GM23338 (cell line): ENCODE measurements around the gene IRF2. TPM values are rescaled to one million over a fixed set of nuclear protein-coding genes. Genes with fewer than 3 reads are reported as not detected.
A peak's percentile ranks its signal among the peaks of the same experiment; 100 is the strongest.
"Not testable (repeated sequence)": the region's sequence is repeated elsewhere in the genome, so short reads cannot be mapped to it uniquely, and the experiment has no call there.

Experiments
- ATAC-seq: fragments of 200-7000 bp; cut with Tn5 transposase; 3 replicates; pipeline ENCODE4 v1.9.1; 2020
- DNase-seq: peaks from one replicate; pipeline ENCODE4 v3.0.0-alpha.2; 2015; ENCODE audit warnings: low spot score
- H2AFZ ChIP-seq: fragments of 200-600 bp; sonication (generic); 2 replicates; pipeline ENCODE4 v1.8.0; 2016; ENCODE audit warnings: antibody characterized with exemption, mild to moderate bottlenecking, moderate library complexity
- H3F3A ChIP-seq: fragments of 200-600 bp; sonication (generic); replicated peaks from 2 replicates; pipeline ENCODE4 v1.8.0; 2017; ENCODE audit warnings: antibody characterized with exemption, mixed run types, low read depth
- H3K27ac ChIP-seq: fragments of 200-600 bp; sonication (generic); 2 replicates; pipeline ENCODE4 v1.6.1; 2016; ENCODE audit warnings: low read depth
- H3K27me3 ChIP-seq: fragments of 200-600 bp; sonication (generic); 2 replicates; pipeline ENCODE4 v1.8.0; 2016; ENCODE audit warnings: mild to moderate bottlenecking, mixed run types, moderate library complexity; ENCODE audit not compliant: insufficient read depth
- H3K36me3 ChIP-seq: fragments of 200-600 bp; sonication (generic); 2 replicates; pipeline ENCODE4 v1.8.0; 2016; ENCODE audit warnings: mild to moderate bottlenecking; ENCODE audit not compliant: insufficient read depth
- H3K4me1 ChIP-seq: fragments of 200-600 bp; sonication (generic); 2 replicates; pipeline ENCODE4 v1.8.0; 2016; ENCODE audit warnings: mild to moderate bottlenecking, moderate library complexity; ENCODE audit not compliant: insufficient read depth
- H3K4me2 ChIP-seq: fragments of 200-600 bp; sonication (generic); 2 replicates; pipeline ENCODE4 v1.7.1; 2017; ENCODE audit warnings: mixed run types
- H3K4me3 ChIP-seq: fragments of 200-600 bp; sonication (generic); 2 replicates; pipeline ENCODE4 v1.6.1; 2016; ENCODE audit warnings: mixed run types
- H3K79me2 ChIP-seq: fragments of 200-600 bp; sonication (generic); replicated peaks from 2 replicates; pipeline ENCODE4 v1.8.0; 2017; ENCODE audit warnings: mild to moderate bottlenecking; ENCODE audit not compliant: insufficient read depth
- H3K9me2 ChIP-seq: fragments of 200-600 bp; sonication (generic); 2 replicates; pipeline ENCODE4 v1.8.0; 2017; ENCODE audit not compliant: insufficient read depth
- H4K20me1 ChIP-seq: fragments of 200-600 bp; sonication (generic); replicated peaks from 2 replicates; pipeline ENCODE4 v1.8.0; 2017; ENCODE audit warnings: mild to moderate bottlenecking; ENCODE audit not compliant: insufficient read depth
- H3K27ac Mint-ChIP-seq: 2 replicates; pipeline ENCODE4 v1.8.0; 2020; ENCODE audit warnings: inconsistent platforms, mild to moderate bottlenecking, moderate library complexity, mixed read lengths
- H3K27me3 Mint-ChIP-seq: 3 replicates; pipeline ENCODE4 v1.8.0; 2022; ENCODE audit warnings: low read depth, mild to moderate bottlenecking, moderate library complexity, mixed read lengths, inconsistent platforms; ENCODE audit not compliant: insufficient read depth, poor library complexity
- H3K36me3 Mint-ChIP-seq: 3 replicates; pipeline ENCODE4 v1.8.0; 2021; ENCODE audit warnings: low read depth, mild to moderate bottlenecking, inconsistent platforms, moderate library complexity, mixed read lengths
- H3K4me1 Mint-ChIP-seq: 3 replicates; pipeline ENCODE4 v1.8.0; 2020; ENCODE audit warnings: mild to moderate bottlenecking, inconsistent platforms, mixed read lengths
- H3K4me3 Mint-ChIP-seq: 3 replicates; pipeline ENCODE4 v1.8.0; 2021; ENCODE audit warnings: moderate library complexity, mild to moderate bottlenecking, inconsistent platforms, mixed read lengths
- H3K9me3 Mint-ChIP-seq: 3 replicates; pipeline ENCODE4 v1.8.0; 2020; ENCODE audit warnings: moderate library complexity, mild to moderate bottlenecking, inconsistent platforms, mixed read lengths
- CREB1 ChIP-seq: fragments of 250-450 bp; sonication (Bioruptor Pico); IDR thresholded peaks from 2 replicates; pipeline ENCODE4 v1.5.0; 2020; ENCODE audit warnings: low read depth, mild to moderate bottlenecking, moderate library complexity
- CTCF ChIP-seq, 2 experiments: fragments of 200-600 bp in 1 of 2; sonication (generic) in 1 of 2; conservative IDR thresholded peaks; 2 replicates each; pipeline versions ENCODE4 v1.5.1 to v1.6.1; 2016 to 2017; ENCODE audit warnings: antibody characterized with exemption in 2 of 2, low read depth in 2 of 2, mild to moderate bottlenecking in 2 of 2, moderate library complexity in 1 of 2
- ETS1 ChIP-seq: IDR thresholded peaks from 2 replicates; pipeline ENCODE4 v1.6.1; 2016; ENCODE audit warnings: antibody characterized with exemption
- EZH2 ChIP-seq: fragments of 200-600 bp; sonication (generic); IDR thresholded peaks from one replicate; pipeline ENCODE4 v1.8.0; 2017; ENCODE audit warnings: antibody characterized with exemption, mild to moderate bottlenecking, low read depth; ENCODE audit not compliant: unreplicated experiment
- JUNB ChIP-seq: IDR thresholded peaks from one replicate; pipeline ENCODE4 v1.6.1; 2016; ENCODE audit warnings: antibody characterized with exemption; ENCODE audit not compliant: unreplicated experiment
- REST ChIP-seq: IDR thresholded peaks from one replicate; pipeline ENCODE4 v1.6.1; 2018; ENCODE audit warnings: antibody characterized with exemption; ENCODE audit not compliant: unreplicated experiment
- ZNF114 ChIP-seq: fragments of 250-450 bp; sonication (Bioruptor Pico); IDR thresholded peaks from 2 replicates; pipeline ENCODE4 v1.5.0; 2020; ENCODE audit warnings: mild to moderate bottlenecking, moderate library complexity
- polyA plus RNA-seq: library from polyadenylated mRNA; unstranded; fragments of >200 nt; fragmentation: Nextera tagmentation; extraction: Ambion mirVana; gene quantifications from 2 replicates; pipeline ENCODE4 v1.2.1, GENCODE V29; 2016
- total RNA-seq: library from RNA; depleted of rRNA; stranded (reverse); fragments of >200 nt; shearing (Covaris generic); gene quantifications from 2 replicates; pipeline ENCODE4 v1.2.3, GENCODE V29; 2014

IRF2 gene
- total and polyA plus RNA-seq, 2 experiments from 2014 or later, result 14.7 to 15.0 TPM

GRCh38 chr4:184342167-184342856, 132.0 kb downstream of the IRF2 start (continued):
- TF ChIP-seq ETS1, result no peak
- TF ChIP-seq CTCF (conservative IDR thresholded peaks at IDR 0.05; ENCODE audit: low read depth in 2 of 2), result no peak
- no peak for TF ChIP-seq JUNB
- TF ChIP-seq ZNF114, result no peak
- TF ChIP-seq EZH2, result no peak
- no peak for TF ChIP-seq REST
- TF ChIP-seq CREB1 (CRISPR knock-in tag), result no peak

GRCh38 chr4:184339398-184340193, 134.8 kb downstream of the IRF2 start:
- H3F3A ChIP-seq, H3K79me2 ChIP-seq, H3K4me2 ChIP-seq, H3K27me3 ChIP-seq, H3K4me3 Mint-ChIP-seq, H3K9me3 Mint-ChIP-seq, H4K20me1 ChIP-seq, H3K27ac Mint-ChIP-seq, H3K27ac ChIP-seq, H3K27me3 Mint-ChIP-seq, ATAC-seq, H3K4me1 ChIP-seq, H3K4me3 ChIP-seq, H3K36me3 ChIP-seq, H3K9me2 ChIP-seq, H3K36me3 Mint-ChIP-seq: not testable (repeated sequence)
- H3K4me1 Mint-ChIP-seq, result peaks cover 16% of the 10 kb centered on the region
- H2AFZ ChIP-seq, result 0 out of 2 replicates have a peak overlapping the region, but pooled peaks have one; percentile 6
- DNase-seq, result peak; percentile 43
